Stimulated activated CD4-positive, alpha-beta T cell treated with anti-CD3 and anti-CD28 coated beads, Interleukin-1b, Interleukin-23, amount 100 ng/mL, for 48 hours (primary cell): Measurements from ENCODE around the gene DISP3.
"Not testable (repeated sequence)": the region's sequence is repeated elsewhere in the genome, so short reads cannot be mapped to it uniquely, and the experiment has no call there.

Source experiments
- DNase-seq: peaks from one replicate; pipeline ENCODE4 v3.0.0-alpha.2; 2020

DISP3 gene

DNA sequence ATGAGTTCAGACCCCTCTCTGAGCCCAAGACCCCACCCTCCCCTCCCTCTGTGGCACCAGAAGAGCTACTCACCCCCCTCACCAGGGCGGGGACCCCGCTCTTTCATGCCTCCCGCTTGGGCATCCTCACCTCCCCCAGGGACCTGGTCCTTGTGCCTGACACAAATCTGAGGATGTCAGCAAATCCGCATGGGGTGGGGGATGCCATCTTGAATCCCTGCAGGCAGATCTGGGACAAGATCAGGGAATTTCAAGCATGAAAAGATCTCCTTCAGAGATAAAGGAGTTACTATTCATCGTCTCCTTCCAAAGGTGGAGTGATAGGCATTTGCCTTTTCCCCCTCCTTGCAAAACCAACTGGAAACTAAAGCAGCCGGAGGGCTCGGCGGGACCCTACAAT is 81.1 kb downstream of the DISP3 start:
- DNase-seq = no peak

DNA sequence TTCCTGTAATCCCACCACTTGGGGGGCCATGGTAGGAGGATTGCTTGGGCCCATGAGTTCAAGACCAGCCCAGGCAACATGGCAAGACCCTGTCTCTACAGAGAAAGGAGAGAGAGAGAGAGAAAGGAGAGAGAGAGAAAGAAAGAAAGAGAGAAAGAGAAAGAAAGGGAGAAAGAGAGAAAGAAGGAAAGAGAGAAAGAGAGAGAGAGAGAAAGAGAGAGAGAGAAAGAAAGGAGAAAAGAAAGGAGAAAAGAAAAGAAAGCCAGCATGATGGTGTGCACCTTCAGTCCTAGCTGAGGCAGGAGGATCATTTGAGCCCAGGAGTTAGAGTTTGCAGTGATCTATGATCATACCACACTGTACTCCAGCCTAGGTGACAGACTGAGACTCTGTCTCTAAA is 82.8 kb downstream of the DISP3 start:
- DNase-seq = no peak

DNA sequence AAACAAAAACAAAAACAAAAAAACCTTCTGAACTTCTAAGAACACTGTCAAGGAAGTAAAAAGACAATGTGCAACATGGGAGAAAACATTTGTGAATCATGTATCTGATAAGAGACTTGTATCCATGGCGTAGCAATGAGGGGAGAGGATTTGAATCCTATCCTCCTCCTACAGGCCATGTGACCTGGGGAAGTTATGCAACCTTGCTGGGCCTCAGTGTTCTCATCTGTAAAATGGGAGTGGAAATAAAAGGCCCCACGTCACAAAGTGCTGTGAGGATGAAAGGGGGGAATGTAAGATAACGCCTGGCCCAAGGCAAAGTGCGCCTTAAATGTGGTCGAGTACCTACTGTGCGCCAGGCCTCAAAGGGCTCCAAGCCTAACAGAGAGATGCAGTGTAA is 83.7 kb downstream of the DISP3 start:
- DNase-seq = no peak

DNA sequence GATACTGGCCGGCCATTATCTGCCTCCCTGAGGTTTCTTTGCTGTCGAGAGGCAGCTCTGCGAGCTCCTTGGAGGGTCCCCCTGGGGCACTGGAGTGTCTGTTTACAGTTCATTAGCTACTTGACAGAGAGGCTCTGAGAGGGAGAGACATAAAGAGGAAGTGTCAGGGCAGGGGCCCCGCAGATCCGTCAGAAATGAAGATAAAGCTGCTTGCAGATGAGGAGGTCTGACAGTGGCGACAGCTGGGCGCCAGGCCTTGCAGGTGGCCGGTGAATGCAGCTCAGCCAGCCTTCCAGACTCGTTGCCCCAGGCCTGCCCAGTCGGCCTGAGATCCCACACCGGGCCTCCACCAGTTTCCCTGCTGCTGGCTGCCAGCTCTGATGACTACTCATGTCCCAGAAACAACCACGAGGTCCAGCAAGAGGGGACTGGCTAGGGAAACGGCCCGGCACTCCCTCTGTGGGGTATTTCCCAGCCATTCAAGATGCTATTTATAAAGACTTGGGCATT is 84.7 kb downstream of the DISP3 start:
- DNase-seq = no peak

DNA sequence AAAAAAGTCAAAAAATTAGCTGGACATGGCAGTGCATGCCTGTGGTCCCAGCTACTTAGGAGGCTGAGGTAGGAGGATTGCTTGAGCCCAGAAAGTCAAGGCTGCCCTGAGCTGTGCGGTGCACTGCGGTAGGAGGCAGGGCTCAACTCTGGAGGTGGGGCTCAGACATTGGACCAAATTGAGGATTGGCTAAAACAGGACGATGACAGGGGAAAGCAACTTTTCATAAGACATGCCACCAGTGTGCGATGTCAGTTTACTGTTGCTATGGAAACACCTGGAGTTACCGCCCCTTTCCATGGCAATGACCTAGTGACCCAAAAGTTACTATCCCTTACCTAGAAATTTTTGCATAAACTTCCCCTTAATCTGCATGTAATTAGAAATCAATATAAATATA is 85.3 kb downstream of the DISP3 start:
- DNase-seq = no peak

DNA sequence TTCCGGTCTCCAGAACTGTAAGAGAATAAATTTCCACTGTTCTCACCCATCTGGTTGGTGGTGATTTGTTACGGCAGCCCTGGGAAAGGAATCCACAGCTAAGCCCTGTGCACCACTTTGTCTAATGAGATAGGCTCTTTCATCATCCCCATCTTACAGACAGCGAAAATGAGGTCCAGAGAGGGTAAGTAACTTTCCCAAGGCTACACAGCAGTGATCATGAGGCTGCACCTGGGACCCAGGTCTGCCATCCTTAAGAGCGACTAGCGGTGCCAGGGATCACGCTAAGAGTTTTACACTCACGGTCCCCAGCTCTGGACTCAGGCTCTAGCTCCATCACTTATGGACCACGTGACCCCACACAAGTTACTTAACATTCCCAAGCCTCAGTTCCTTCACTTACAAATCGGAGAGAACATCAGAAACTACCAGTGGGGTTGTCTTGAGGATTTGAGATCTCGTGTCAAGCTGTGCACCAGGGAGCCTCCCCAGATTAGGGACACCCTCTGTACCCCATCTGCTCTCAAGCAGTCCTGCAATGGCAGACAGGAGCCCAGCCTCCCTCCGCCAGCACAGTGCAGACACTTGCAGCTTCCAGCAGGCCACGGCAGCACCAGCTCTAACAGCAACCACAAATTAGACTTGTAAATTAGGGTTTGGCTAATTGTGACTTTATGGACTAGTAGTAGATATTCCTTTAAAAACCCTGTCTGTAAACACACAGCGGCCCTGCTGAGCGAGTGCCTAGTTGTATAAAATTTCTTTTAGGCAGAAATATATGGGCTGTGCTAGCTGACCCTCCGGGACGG is 87.3 kb downstream of the DISP3 start:
- DNase-seq = no peak

DNA sequence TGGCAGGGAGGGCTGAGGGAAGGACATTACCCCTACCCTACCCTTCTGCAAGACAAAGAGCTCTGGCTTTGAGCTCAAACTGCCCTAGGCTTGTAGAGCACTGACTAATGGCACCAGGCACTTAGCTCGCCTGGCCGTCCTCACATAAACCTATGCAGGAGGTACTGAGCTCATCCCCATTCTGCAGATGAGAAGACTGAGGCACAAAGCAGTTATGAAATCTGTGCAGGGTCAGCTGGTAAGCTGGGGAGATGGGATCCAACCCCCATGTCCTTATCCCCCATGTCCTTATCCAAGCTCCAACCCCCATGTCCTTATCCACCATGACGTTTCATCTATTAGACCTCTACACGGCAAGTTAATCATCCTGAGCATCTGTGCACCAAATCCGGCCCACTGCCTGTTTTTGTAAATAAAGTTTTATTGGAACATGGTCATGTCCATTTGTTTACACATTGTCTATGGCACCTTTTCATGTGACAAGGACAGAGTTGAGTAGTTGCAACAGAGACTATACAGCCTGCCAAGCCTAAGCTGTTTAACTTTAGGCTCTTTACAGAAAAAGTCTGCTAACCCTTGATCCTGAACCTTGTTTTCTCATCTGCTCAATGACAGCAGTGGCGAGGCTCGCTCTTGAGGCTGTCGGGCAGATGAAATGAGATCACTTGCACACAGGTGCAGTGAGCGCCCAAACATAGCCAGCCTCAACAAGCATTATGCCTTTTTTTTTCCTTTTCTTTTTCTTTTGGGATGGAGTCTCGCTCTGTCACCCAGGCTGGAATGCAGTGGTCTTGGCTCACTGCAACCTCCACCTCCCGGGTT is 88.5 kb downstream of the DISP3 start:
- DNase-seq = no peak

DNA sequence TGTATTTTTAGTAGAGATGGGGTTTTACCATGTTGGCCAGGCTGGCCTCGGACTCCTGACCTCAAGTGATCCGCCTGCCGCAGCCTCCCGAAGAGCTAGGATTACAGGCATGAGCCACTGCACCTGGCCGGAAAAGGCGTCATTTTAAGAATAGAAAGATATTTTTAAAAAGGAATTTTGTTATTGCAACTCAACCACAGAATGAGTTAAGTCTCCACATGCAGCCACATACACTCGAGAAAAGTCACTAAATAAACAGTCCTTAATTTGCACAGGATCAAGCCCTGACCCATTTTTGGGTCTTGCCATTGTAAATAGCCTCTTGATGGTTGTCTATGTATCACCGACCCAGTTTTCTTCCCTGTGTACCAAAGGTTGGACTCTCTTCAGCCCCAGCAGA is 89.7 kb downstream of the DISP3 start:
- DNase-seq = no peak

DNA sequence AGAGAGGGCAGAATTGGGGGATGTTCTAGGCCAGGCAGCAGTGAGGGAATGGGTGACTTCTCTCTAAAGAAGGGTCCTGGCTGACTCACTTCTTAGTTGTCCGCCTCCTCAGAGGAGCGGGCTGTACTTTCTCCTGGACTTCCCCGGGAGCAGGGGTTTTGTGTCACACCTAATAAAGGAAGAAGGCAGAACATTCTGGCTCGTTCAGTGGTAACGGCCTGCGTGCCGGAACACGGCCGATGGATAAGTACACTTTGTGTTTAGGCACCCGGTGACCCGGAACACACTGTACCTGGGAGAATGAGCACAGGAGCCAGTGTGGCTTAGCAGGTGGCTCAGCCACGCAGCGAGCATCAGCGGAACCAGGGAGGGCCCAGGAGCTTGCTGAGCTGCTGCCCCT is 90.6 kb downstream of the DISP3 start:
- DNase-seq = no peak

DNA sequence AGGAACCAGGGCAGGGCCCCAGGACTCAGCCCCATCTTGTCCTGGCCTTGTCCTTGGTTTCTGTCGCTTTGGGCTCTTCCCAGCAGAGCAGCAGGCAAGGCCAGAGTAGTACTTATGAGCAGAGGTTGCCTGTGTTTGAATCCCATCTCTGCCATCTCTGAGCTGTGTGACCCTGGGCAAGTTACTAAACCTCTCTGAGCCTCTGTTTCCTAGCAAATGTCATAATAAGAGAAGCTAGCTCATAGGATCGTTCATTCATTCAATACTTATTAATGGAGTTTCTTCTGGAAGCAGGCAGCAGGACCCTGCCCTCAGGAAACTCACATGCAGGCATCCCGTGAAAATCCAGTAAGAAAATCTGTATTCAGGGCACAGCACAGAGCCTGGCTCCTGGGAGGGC is 91.0 kb downstream of the DISP3 start:
- DNase-seq = no peak

DNA sequence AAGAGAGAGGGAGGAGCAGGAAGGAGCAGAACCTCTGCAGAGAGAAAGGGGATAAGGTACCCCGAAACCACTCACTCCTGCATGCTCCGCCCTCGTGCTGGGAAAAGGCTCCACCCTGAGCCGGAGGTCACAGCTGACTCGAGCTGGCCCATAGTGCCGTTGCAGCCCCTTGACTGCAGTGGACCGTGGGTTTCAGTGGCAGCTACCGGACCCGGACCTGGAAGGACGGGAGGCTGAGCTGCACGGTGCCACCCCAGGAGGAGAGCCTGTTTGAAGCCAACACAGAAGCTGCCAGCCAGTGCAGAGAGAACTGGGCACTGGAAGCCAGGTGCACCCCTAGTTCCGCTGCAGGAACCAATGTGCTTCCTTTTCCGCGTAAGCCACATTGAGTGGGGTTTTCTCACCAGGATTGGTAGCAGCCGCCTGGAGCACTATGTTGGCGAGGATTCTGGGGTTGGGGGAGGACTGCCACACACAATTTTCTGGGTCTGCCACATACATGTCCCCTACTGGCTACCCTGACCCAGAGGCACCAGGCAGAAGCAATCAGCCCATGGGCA is 91.9 kb downstream of the DISP3 start:
- no peak for DNase-seq

DNA sequence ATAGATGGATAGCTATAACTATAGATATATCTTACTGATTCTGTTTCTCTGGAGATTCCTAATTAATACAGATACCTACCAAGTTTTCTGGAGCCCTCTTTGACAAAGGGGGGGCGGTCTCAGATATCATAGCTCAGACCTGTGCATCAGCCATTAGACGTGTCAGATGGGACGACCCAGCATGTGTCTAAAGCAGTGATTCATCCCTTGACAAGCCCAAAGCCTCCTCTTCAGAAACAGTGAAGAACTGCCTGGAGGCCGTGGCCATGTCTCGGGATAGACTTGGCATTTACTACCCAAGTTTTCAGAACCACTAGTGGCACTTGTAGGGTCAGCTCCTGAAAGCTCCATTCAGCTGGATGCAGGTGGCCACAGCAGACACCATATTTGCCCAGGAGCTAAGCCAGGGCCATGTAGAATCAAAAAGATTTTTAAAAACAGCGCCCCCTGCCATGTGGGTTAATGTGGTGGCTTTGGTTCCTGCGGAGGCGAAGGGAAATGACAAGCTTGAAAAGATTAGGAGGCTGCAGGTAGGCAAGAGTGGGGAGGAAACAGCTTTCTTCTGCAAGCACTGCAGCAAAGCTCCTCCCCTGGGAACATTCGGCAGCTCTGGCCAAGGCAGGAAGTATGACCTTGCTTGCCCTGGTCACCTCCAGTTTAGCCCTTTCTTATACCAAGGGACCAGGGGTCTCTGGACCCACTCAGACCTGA is 93.1 kb downstream of the DISP3 start:
- peak; percentile 24 for DNase-seq

DNA sequence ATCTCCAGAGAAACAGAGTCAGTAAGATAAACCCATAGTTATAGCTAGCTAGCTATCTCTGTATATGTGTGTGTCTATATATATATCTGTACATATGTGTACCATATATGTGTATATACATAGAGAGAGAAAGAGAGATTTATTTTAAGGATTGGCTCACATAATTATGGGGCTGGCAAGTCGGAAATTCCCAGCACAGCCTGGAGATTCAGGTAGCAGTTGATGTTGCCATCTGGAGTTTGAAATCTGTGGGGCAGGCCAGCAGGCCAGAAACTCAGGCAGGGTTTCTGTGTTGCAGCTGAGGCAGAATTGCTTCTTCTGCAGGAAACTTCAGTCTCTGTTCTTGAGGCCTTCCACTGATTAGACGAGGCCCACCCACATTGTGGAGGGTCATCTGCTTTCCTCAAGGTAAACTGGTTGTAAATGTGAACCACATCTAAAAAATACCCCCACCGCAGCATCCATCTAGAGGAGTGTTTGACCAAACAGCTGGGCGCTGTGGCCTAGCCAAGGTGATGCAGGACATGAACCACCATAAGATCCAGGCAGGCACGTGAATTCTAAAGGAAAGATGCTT is 94.2 kb downstream of the DISP3 start:
- no peak for DNase-seq

DNA sequence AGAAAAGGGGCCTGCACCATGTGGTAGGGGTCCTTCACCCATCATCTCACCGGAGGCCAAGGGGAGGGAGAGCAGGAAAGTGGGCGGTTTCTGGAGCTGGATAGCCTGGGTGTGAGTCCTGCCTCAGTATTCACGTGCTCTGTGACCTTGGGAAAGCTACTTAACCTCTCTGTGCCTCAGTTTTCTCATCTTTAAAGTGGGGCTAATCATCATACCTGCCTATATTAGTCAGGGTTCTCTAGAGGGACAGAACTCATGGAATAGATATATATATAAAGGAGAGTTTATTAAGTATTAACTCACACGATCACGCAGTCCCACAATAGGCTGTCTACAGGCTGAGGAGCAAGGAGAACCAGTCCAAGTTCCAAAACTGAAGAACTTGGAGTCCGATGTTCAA is 96.6 kb downstream of the DISP3 start:
- no peak for DNase-seq

DNA sequence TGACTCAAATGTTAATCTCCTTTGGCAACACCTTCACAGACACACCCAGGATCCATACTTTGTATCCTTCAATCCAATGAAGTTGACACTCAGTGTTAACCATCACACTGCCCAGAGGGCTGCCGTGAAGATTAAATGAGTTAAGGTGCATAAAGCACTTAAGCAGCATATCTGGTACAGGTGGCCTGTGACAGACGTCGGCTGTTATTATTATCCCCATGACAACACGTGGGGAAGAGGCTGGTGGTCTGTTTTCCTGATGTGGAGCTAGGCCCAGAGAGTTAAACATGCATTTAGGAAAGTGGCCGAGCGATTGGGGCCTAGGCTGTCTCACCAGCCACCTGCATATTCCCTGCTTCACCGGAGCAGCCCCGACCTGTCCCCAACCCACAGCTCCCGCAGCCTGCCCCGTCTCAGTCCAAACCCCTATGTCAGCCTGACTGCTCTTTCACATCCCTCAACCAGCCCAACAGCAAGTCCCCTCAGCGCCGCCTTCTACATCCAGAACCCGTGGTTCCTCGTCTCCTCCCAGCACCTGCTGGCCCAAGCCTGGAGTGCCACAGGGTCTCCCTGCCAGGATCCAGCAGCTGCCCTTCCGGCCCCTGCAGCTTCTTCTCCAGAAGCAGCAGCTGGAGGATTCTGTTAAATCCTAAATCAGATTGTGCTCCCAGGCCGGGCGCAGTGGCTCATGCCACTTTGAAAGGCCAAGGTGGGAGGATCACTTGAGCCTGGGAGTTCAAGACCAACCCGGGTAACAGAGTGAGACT is 97.3 kb downstream of the DISP3 start:
- DNase-seq = no peak

DNA sequence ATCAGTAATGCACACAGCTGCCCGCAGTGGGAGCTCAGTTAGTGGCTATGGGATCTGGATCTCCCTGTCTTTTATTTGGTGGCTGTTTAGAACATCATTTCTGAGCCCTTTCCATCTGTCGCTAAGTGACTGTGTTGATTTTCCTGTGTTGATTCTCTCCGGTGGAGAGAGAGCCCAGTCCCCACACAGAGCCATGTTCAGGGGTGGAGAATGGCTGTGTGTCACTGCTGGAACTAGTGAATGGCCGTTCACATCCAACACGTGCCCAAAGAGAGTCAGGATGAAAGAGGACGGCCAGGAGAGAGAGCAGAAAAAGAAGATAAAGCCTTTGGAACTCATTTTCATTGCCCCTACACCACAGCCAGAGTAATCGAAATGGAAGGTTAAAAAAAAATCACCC is 99.0 kb downstream of the DISP3 start:
- no peak for DNase-seq

DNA sequence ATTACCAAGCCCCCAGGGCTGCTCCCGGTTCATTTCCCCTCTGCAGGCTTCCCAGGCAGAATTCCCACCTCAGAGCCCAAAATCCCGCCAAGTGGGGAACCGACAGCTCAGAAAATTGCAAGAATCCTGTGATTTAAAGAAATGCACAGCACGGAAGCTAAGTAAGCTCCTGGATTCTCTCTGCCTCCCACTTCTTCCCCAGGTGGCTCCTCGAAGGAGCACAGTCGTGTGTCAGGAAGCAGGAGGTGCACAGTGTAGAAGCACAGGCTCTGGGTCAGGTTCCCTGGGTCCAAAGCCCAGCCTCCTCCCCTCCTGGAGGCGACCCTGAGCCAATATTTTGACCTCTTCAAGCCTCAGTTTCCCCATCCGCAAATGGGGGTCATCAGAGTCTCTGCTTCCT is 100.6 kb downstream of the DISP3 start:
- no peak for DNase-seq

DNA sequence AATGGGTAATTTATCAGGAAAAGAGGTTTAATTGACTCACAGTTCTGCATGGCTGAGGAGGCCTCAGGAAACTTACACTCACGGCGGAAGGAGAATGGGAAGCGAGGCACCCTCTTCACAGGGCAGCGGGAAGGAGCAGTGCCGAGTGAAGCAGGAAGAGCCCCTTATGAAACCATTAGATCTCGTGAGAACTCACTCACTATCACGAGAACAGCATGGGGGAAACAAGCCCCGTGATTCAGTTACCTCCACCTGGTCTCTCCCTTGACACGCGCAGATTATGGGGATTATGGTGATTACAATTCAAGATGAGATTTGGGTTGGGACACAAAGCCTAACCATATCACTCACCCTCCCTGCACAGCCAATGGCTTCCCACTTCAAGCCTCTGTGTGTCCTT is 101.1 kb downstream of the DISP3 start:
- DNase-seq = not testable (repeated sequence)

DNA sequence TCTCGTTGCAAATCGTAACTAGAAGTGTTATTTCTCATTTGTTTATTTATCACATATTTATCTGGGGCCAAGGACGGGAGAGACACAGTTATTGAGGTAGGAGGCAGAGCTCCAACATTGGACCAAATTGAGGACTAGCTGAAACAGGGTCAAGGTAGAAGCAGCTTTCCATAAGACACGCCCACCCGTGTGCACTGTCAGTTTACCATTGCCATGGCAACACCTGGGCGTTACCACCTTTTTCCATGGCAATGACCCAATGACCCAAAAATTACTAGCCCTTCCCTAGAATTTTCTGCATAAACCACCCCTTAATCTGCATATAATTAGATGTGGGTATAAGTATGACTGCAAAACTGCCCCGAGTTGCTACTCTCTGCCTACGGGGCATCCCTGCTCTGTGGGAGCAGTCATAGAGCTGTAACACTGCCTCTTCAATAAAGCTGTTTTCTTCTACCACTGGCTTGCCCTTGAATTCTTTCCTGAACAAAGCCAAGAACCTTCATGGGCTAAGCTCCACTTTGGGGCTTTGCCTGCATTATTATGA is 102.6 kb downstream of the DISP3 start:
- no peak for DNase-seq

DNA sequence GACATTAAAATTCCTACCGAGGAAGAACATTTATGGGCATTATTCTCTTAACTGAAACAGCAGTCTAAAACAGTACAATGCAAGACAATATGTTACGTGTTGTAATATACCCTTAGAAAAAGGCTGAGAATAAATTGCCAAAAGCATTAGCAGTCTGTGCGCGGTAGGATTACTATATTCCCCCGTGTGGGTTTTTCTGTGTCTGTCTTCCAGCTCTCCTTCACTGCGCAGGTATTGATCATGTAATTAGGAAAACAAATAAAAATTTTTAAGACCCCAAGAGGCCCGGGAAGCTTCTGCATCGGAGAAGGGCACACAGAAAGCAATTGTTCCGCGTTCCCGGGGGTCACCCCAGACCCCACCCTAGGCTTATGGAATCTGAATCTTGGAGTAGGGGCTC is 106.4 kb downstream of the DISP3 start:
- DNase-seq = no peak
